ENCODE data around the gene TWIST2.
A peak's percentile ranks its signal among the peaks of the same experiment; 100 is the strongest.

The TWIST2 gene

GRCh38 chr2:238942726-238943300 is 94.9 kb downstream of the TWIST2 start:
- no peak for DNase-seq

- DNase-seq: no peak
Measured at GRCh38 chr2:238943338-238944067, 95.6 kb downstream of the TWIST2 start.

- no peak for DNase-seq
Measured at GRCh38 chr2:238945433-238946150, 97.7 kb downstream of the TWIST2 start.

GRCh38 chr2:238946318-238947242 is 98.7 kb downstream of the TWIST2 start:
- no peak for DNase-seq

GRCh38 chr2:238947243-238947760 is 99.4 kb downstream of the TWIST2 start:
- DNase-seq: no peak

GRCh38 chr2:238947920-238948710 is 100.2 kb downstream of the TWIST2 start:
- DNase-seq: no peak

- no peak for DNase-seq
Measured at GRCh38 chr2:238948765-238949641, 101.1 kb downstream of the TWIST2 start.

- DNase-seq: no peak
Measured at GRCh38 chr2:238949710-238950345, 101.9 kb downstream of the TWIST2 start.

GRCh38 chr2:238950551-238950950 is 102.7 kb downstream of the TWIST2 start:
- no peak for DNase-seq

- DNase-seq: no peak
Measured at GRCh38 chr2:238952261-238952919, 104.5 kb downstream of the TWIST2 start.

GRCh38 chr2:238954841-238955591 is 107.1 kb downstream of the TWIST2 start:
- DNase-seq: no peak

GRCh38 chr2:238955648-238956531 is 108.0 kb downstream of the TWIST2 start:
- DNase-seq: no peak

- peak; percentile 24 for DNase-seq
Measured at GRCh38 chr2:238956676-238957075, 108.8 kb downstream of the TWIST2 start.
